Ishikawa (cell line): ENCODE data around the gene TMCC3.

Experiments used
- CEBPB ChIP-seq: IDR thresholded peaks from 2 replicates; pipeline ENCODE4 v1.6.1; 2012
- CREB1 ChIP-seq: IDR thresholded peaks from 2 replicates; pipeline ENCODE4 v1.6.1; 2012; ENCODE audit warnings: low read depth
- EGR1 ChIP-seq: IDR thresholded peaks from 2 replicates; pipeline ENCODE4 v1.6.1; 2012
- EP300 ChIP-seq: IDR thresholded peaks from 2 replicates; pipeline ENCODE4 v1.6.1; 2012; ENCODE audit warnings: borderline replicate concordance
- FOXM1 ChIP-seq: IDR thresholded peaks from 2 replicates; pipeline ENCODE4 v1.6.1; 2012; ENCODE audit warnings: low read depth, borderline replicate concordance
- MAX ChIP-seq: IDR thresholded peaks from 2 replicates; pipeline ENCODE4 v1.6.1; 2012
- NFIC ChIP-seq: IDR thresholded peaks from 2 replicates; pipeline ENCODE4 v1.6.1; 2012
- RAD21 ChIP-seq: IDR thresholded peaks from 2 replicates; pipeline ENCODE4 v1.6.1; 2012; ENCODE audit warnings: low read depth
- REST ChIP-seq: IDR thresholded peaks from 2 replicates; pipeline ENCODE4 v1.6.1; 2012; ENCODE audit warnings: low read depth, mild to moderate bottlenecking
- TAF1 ChIP-seq: IDR thresholded peaks from 2 replicates; pipeline ENCODE4 v1.6.1; 2012; ENCODE audit warnings: low read depth, mild to moderate bottlenecking
- TCF12 ChIP-seq: IDR thresholded peaks from 2 replicates; pipeline ENCODE4 v1.6.1; 2012; ENCODE audit warnings: low read depth
- TEAD4 ChIP-seq: IDR thresholded peaks from 2 replicates; pipeline ENCODE4 v1.6.1; 2012
- USF1 ChIP-seq: IDR thresholded peaks from 2 replicates; pipeline ENCODE4 v1.6.1; 2012
- YY1 ChIP-seq: IDR thresholded peaks from 2 replicates; pipeline ENCODE4 v1.6.1; 2012; ENCODE audit warnings: low read depth
- ZBTB7A ChIP-seq: IDR thresholded peaks from 2 replicates; pipeline ENCODE4 v1.6.1; 2012; ENCODE audit warnings: low read depth

The TMCC3 gene

GRCh38 chr12:94587266-94588241, 62.8 kb downstream of the TMCC3 start:
- TF ChIP-seq EP300 = no peak
- TF ChIP-seq RAD21 = no peak
- TF ChIP-seq CEBPB = no peak
- TF ChIP-seq TAF1 = no peak
- no peak for TF ChIP-seq REST
- no peak for TF ChIP-seq TEAD4
- no peak for TF ChIP-seq ZBTB7A
- no peak for TF ChIP-seq MAX
- TF ChIP-seq FOXM1 = no peak
- TF ChIP-seq EGR1 = no peak
- no peak for TF ChIP-seq USF1
- no peak for TF ChIP-seq YY1
- no peak for TF ChIP-seq TCF12
- TF ChIP-seq CREB1 = no peak
- TF ChIP-seq NFIC = no peak

- TF ChIP-seq REST (no peak), FOXM1 (no peak), TEAD4 (peak; percentile 74), TAF1 (no peak), CEBPB (no peak), CREB1 (no peak), MAX (no peak), EP300 (no peak), NFIC (peak; percentile 65), USF1 (no peak), RAD21 (no peak)
These were observed 63.6 kb downstream of the TMCC3 start for GRCh38 chr12:94586589-94587259.

- TF ChIP-seq ZBTB7A = no peak
- no peak for TF ChIP-seq CREB1
- TF ChIP-seq RAD21 = no peak
- no peak for TF ChIP-seq CEBPB
- no peak for TF ChIP-seq TAF1
- no peak for TF ChIP-seq EP300
These were observed 64.7 kb downstream of the TMCC3 start for GRCh38 chr12:94585626-94586025.

- TF ChIP-seq TCF12 = no peak
- TF ChIP-seq NFIC = no peak
- TF ChIP-seq REST = no peak
- no peak for TF ChIP-seq CEBPB
- TF ChIP-seq TAF1 = no peak
- no peak for TF ChIP-seq USF1
- TF ChIP-seq FOXM1 = no peak
- no peak for TF ChIP-seq TEAD4
These were observed 66.0 kb downstream of the TMCC3 start for GRCh38 chr12:94584377-94584776.
